Neural progenitor cell (in vitro differentiated cells): ENCODE data around the gene RYR1.

Experiments
- EZH2phosphoT487 ChIP-seq: fragments of 200-600 bp; sonication (generic); IDR thresholded peaks from 2 replicates; pipeline ENCODE4 v1.6.1; 2017; ENCODE audit warnings: antibody characterized with exemption
- TF ChIP-seq, protein P1 (sequence below): fragments of 200-600 bp; sonication (generic); IDR thresholded peaks from 2 replicates; pipeline ENCODE4 v1.5.1; 2017; ENCODE audit warnings: antibody characterized with exemption, mild to moderate bottlenecking

DNA sequence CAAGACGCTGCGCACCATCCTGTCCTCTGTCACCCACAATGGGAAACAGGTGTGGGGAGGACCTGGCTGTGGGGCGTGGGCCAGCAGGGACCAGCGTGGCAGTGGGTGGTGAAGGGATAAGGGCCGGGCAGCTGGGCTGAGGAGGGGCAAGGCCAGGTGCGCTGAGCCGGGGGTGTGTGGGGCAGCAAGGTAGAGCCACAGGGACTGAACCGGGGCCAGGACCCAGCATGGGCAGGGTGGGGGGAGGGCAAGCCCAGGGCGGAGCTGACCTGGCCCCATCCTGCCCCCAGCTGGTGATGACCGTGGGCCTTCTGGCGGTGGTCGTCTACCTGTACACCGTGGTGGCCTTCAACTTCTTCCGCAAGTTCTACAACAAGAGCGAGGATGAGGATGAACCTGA lies 146.6 kb downstream of the RYR1 start:
- TF ChIP-seq, protein P1, sequence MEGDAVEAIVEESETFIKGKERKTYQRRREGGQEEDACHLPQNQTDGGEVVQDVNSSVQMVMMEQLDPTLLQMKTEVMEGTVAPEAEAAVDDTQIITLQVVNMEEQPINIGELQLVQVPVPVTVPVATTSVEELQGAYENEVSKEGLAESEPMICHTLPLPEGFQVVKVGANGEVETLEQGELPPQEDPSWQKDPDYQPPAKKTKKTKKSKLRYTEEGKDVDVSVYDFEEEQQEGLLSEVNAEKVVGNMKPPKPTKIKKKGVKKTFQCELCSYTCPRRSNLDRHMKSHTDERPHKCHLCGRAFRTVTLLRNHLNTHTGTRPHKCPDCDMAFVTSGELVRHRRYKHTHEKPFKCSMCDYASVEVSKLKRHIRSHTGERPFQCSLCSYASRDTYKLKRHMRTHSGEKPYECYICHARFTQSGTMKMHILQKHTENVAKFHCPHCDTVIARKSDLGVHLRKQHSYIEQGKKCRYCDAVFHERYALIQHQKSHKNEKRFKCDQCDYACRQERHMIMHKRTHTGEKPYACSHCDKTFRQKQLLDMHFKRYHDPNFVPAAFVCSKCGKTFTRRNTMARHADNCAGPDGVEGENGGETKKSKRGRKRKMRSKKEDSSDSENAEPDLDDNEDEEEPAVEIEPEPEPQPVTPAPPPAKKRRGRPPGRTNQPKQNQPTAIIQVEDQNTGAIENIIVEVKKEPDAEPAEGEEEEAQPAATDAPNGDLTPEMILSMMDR: no peak
- no peak for TF ChIP-seq EZH2phosphoT487
